Measurements from ENCODE around the gene RETSAT. TPM values are rescaled to one million over a fixed set of nuclear protein-coding genes. Genes with fewer than 3 reads are reported as not detected.

Gene RETSAT
- total RNA-seq, 1 donor from 2014 or later = 36.3 TPM

DNA sequence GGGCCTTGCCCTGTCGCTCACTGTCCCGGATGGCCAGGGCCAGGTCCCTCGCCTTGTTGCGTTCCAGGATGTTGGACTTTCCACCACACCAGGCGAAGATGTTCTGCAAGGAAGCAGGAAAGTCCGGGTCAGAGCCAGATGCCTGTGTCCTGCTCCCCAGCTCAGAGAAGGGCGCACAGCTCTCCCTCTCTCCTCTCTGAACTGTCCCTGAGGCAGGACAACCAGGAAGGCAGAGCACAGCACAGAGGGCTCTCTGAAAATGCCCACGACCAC, 44.8 kb upstream of the RETSAT start:
- Mint-ChIP-seq H3K36me3 (ENCODE audit: low read depth) (peaks cover 16% of the 10 kb centered on the region), H3K4me3 (ENCODE audit: unreplicated experiment) (no peak overlapping the region), H3K27ac (ENCODE audit: unreplicated experiment) (no peak overlapping the region), H3K27me3 (ENCODE audit: low read depth) (no peaks in the 10 kb centered on the region), H3K4me1 (ENCODE audit: low read depth) (peaks cover 5% of the 10 kb centered on the region), H3K9me3 (ENCODE audit: low read depth) (peaks cover 5% of the 10 kb centered on the region)
- no peak for DNase-seq (ENCODE audit: low spot score)
- TF ChIP-seq, protein P1, sequence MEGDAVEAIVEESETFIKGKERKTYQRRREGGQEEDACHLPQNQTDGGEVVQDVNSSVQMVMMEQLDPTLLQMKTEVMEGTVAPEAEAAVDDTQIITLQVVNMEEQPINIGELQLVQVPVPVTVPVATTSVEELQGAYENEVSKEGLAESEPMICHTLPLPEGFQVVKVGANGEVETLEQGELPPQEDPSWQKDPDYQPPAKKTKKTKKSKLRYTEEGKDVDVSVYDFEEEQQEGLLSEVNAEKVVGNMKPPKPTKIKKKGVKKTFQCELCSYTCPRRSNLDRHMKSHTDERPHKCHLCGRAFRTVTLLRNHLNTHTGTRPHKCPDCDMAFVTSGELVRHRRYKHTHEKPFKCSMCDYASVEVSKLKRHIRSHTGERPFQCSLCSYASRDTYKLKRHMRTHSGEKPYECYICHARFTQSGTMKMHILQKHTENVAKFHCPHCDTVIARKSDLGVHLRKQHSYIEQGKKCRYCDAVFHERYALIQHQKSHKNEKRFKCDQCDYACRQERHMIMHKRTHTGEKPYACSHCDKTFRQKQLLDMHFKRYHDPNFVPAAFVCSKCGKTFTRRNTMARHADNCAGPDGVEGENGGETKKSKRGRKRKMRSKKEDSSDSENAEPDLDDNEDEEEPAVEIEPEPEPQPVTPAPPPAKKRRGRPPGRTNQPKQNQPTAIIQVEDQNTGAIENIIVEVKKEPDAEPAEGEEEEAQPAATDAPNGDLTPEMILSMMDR (IDR thresholded peaks at IDR 0.05) = no peak

DNA sequence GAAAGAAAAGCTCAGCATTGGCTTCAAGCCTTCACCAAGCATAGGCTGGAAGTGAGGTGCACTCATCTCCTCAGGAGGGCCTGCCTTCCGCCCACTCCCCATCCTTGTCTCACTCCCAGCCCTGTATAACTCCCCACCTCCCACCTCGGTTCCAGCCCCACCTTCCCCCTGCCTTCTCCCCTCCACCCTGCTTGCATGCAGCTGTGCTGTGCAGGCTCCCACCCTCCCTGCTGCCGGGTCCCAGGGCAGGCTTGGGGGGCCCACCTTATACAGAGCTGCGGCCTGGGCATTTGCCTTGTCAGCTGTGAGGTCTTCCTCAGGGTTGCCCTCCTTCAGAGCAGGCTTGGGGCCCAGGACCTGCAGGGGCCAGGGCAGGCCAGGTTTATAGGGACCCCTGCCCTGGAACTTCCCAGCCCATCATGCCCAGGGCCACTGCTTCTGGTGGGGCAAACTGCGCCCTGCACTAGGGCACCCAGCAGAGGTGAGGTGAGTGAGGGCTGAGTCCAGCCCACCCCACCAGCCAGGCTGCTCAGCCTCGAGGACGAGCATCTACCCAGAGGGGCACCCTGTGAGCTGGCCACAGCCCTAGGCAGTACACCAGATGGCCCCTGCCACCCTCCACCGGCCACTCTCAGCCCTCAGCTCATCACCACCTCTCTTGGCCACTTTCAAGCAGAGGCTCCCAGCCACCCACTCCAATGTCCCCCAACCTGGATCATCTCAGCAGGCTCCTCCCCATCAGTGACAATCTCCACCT, 44.3 kb upstream of the RETSAT start:
- H3K27ac Mint-ChIP-seq (ENCODE audit: unreplicated experiment) = no peak overlapping the region
- peak; percentile 71 for DNase-seq (ENCODE audit: low spot score)
- H3K27me3 Mint-ChIP-seq (ENCODE audit: low read depth) = no peaks in the 10 kb centered on the region
- H3K9me3 Mint-ChIP-seq (ENCODE audit: low read depth) = peaks cover 2% of the 10 kb centered on the region
- H3K36me3 Mint-ChIP-seq (ENCODE audit: low read depth) = peaks cover 17% of the 10 kb centered on the region
- TF ChIP-seq, protein P1 (IDR thresholded peaks at IDR 0.05) = no peak
- peaks cover 5% of the 10 kb centered on the region for H3K4me1 Mint-ChIP-seq (ENCODE audit: low read depth)
- no peak overlapping the region for H3K4me3 Mint-ChIP-seq (ENCODE audit: unreplicated experiment)

DNA sequence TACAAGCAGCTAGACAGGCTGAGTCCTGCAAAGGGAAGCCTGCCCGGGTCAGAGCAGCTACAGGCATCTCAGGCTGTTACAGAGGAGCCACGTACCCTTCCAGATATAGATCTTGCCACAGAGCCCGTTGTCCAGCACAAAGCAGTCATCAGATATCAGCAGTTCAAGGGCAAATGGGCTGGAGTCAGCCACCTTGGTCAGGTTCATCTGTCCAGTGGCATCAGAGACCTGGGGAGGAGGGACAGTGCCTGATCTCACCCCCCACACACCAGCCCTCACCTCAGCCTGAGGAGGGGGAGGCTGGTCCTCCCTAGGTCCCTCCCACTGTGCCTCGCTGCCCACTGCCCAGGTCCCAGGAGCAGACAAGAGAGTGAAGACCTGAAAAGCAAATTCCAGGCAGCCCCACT, 43.6 kb upstream of the RETSAT start:
- no peaks in the 10 kb centered on the region for H3K27me3 Mint-ChIP-seq (ENCODE audit: low read depth)
- DNase-seq (ENCODE audit: low spot score) = peak; percentile 56

DNA sequence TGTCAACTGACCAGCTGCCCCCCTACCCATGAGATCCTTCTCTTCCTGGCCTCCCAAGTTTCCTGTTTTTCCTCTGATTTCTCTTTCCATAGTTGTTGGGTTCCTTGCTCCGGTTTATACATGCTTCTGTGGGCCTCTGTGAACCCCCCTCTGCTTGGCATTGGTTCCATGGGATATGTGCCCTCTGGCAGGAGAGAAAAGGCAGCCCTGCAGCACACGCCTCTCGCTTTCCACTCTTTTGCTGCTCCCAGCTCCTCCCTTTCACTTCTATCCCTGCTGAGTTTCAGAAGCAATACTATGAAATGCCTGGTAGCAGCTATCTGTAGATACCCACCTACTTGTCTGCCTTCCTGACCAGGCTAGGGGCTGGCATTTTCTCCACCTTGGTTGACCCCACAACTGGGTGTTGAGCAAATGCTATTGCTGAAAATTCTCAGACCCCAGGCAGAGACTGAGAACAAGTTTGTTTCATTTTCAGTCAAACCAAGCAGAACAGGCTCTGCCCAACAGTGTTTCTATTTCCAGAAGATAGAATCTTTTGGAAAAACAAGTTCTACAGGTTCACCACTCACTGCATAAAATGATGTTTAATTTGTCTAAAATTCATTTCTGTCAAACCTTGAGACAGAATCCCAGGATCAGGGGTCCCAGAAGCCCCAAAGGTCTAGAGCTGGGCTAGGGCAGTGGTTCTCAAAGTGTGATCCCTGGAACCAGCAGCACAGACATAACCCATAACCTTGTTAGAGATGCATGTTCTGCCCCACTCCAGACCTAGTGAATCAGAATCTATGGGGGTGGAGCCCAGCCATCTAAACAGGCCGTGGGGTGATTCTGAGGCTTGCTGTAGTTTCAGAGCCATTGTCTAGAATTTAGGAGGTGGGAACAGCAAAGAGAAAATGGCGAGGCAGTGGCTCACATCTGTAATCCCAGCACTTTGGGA, 42.5 kb upstream of the RETSAT start:
- peaks cover 5% of the 10 kb centered on the region for H3K4me1 Mint-ChIP-seq (ENCODE audit: low read depth)
- DNase-seq (ENCODE audit: low spot score) = no peak
- peaks cover 15% of the 10 kb centered on the region for H3K36me3 Mint-ChIP-seq (ENCODE audit: low read depth)
- no peak overlapping the region for H3K4me3 Mint-ChIP-seq (ENCODE audit: unreplicated experiment)
- TF ChIP-seq, protein P1 (IDR thresholded peaks at IDR 0.05) = no peak
- H3K27me3 Mint-ChIP-seq (ENCODE audit: low read depth) = no peaks in the 10 kb centered on the region
- H3K27ac Mint-ChIP-seq (ENCODE audit: unreplicated experiment) = no peak overlapping the region
- no peaks in the 10 kb centered on the region for H3K9me3 Mint-ChIP-seq (ENCODE audit: low read depth)

More for the DNA sequence above, 43.6 kb upstream of the RETSAT start:
- Mint-ChIP-seq H3K4me3 (ENCODE audit: unreplicated experiment) (no peak overlapping the region), H3K27ac (ENCODE audit: unreplicated experiment) (no peak overlapping the region), H3K4me1 (ENCODE audit: low read depth) (peaks cover 5% of the 10 kb centered on the region), H3K36me3 (ENCODE audit: low read depth) (peaks cover 17% of the 10 kb centered on the region), H3K9me3 (ENCODE audit: low read depth) (no peaks in the 10 kb centered on the region)
- TF ChIP-seq, protein P1 (IDR thresholded peaks at IDR 0.05) = no peak

DNA sequence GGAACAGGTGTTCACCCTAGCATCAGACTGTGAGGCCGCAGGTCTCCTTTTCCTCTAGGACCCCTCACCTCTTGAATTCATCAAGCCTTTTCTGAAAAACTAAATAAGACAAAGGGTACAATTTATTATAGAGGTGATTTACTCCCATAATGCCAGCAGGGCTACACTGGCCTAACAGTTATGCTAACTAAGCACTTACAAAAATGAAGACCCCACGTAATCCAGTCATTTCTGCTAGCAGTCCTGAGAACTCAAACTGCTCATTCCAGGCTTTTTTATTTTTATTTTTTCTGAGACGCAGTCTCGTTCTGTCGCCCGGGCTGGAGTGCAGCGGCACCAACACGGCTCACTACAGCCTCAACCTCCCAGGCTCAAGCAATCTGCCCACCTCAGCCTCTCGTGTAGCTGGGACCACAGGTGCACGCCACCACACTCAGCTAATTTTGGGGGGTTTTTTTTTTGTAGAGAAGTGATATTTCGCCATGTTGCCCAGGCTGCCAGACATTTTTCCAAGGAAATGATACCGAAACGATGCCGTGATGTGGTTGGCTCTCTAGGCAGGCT, 41.7 kb upstream of the RETSAT start:
- Mint-ChIP-seq H3K9me3 (ENCODE audit: low read depth) (no peaks in the 10 kb centered on the region), H3K4me1 (ENCODE audit: low read depth) (peaks cover 5% of the 10 kb centered on the region), H3K27me3 (ENCODE audit: low read depth) (no peaks in the 10 kb centered on the region), H3K4me3 (ENCODE audit: unreplicated experiment) (no peak overlapping the region), H3K27ac (ENCODE audit: unreplicated experiment) (no peak overlapping the region), H3K36me3 (ENCODE audit: low read depth) (peaks cover 13% of the 10 kb centered on the region)
- TF ChIP-seq, protein P1 (IDR thresholded peaks at IDR 0.05) = no peak
- DNase-seq (ENCODE audit: low spot score) = peak; percentile 33

All from chondrocyte (in vitro differentiated cells).